WTC11 (cell line): ENCODE measurements around the gene COLEC12. TPM values are rescaled to one million over a fixed set of nuclear protein-coding genes. Genes with fewer than 3 reads are reported as not detected.

Experiments used
- ATAC-seq: fragments of 200-7000 bp; cut with Tn5 transposase; 2 replicates; pipeline ENCODE4 v1.10.0; 2021; ENCODE audit warnings: mild to moderate bottlenecking, moderate library complexity
- CTCF ChIA-PET: fragments of 300-600 bp; sonication (Branson Sonifier 250); formaldehyde crosslinking; loops from one replicate; lab custom pipeline; 2021; ENCODE audit warnings: antibody characterized with exemption; lab: Charles Lee
- POLR2A ChIA-PET: fragments of 350-600 bp; sonication (Branson Sonifier 250); formaldehyde crosslinking; loops from one replicate; lab custom pipeline; 2021; ENCODE audit warnings: antibody characterized with exemption; lab: Charles Lee
- DNase-seq: peaks from one replicate; pipeline ENCODE4 v3.0.0; 2021; ENCODE audit warnings: low spot score
- H3K27ac Mint-ChIP-seq: 2 replicates; pipeline ENCODE4 v1.8.0; 2021; ENCODE audit warnings: mixed read lengths
- H3K27me3 Mint-ChIP-seq: 2 replicates; pipeline ENCODE4 v1.8.0; 2021; ENCODE audit warnings: low read depth, mild to moderate bottlenecking, moderate library complexity, mixed read lengths
- H3K36me3 Mint-ChIP-seq: 2 replicates; pipeline ENCODE4 v1.8.0; 2021; ENCODE audit warnings: mixed read lengths
- H3K4me1 Mint-ChIP-seq: 2 replicates; pipeline ENCODE4 v1.8.0; 2022; ENCODE audit warnings: mixed read lengths
- H3K4me3 Mint-ChIP-seq: 2 replicates; pipeline ENCODE4 v1.8.0; 2021; ENCODE audit warnings: mild to moderate bottlenecking, moderate library complexity, mixed read lengths
- H3K9me3 Mint-ChIP-seq: 2 replicates; pipeline ENCODE4 v1.8.0; 2021; ENCODE audit warnings: mixed read lengths
- FOXJ3 ChIP-seq: sonication (generic); formaldehyde crosslinking; IDR thresholded peaks from 2 replicates; pipeline ENCODE4 v1.9.0; 2021; ENCODE audit warnings: missing genetic modification reagents, mild to moderate bottlenecking, borderline replicate concordance
- GRHL2 ChIP-seq: fragments of 250-450 bp; sonication (Bioruptor Pico); IDR thresholded peaks from 2 replicates; pipeline ENCODE4 v1.8.0; 2022; ENCODE audit warnings: mild to moderate bottlenecking, moderate library complexity; ENCODE audit not compliant: insufficient replicate concordance, severe bottlenecking
- NFATC4 ChIP-seq: fragments of 250-450 bp; sonication (Bioruptor Pico); IDR thresholded peaks from 2 replicates; pipeline ENCODE4 v1.9.0; 2021; ENCODE audit warnings: mild to moderate bottlenecking
- NR2C2 ChIP-seq: sonication (generic); formaldehyde crosslinking; IDR thresholded peaks from 2 replicates; pipeline ENCODE4 v1.8.0; 2022; ENCODE audit warnings: mild to moderate bottlenecking, missing genetic modification reagents
- OVOL2 ChIP-seq: fragments of 250-450 bp; sonication (Bioruptor Pico); IDR thresholded peaks from 2 replicates; pipeline ENCODE4 v1.9.0; 2021; ENCODE audit warnings: mild to moderate bottlenecking, borderline replicate concordance
- ZNF232 ChIP-seq: sonication (generic); formaldehyde crosslinking; IDR thresholded peaks from 2 replicates; pipeline ENCODE4 v1.8.0; 2022; ENCODE audit warnings: mild to moderate bottlenecking, missing genetic modification reagents
- ZNF416 ChIP-seq: fragments of 250-450 bp; sonication (Bioruptor Pico); IDR thresholded peaks from 2 replicates; pipeline ENCODE4 v1.9.0; 2021; ENCODE audit warnings: mild to moderate bottlenecking, inconsistent platforms
- total RNA-seq: library from RNA; stranded (reverse); gene quantifications from 3 replicates; pipeline ENCODE4 v1.2.3, GENCODE V29; 2021
- TF ChIP-seq, protein P1 (sequence below): sonication (generic); formaldehyde crosslinking; IDR thresholded peaks from 2 replicates; pipeline ENCODE4 v1.8.1; 2023; ENCODE audit warnings: mild to moderate bottlenecking, moderate library complexity, missing genetic modification reagents
- TF ChIP-seq, protein P2 (sequence below): fragments of 250-450 bp; sonication (Bioruptor Pico); IDR thresholded peaks from 2 replicates; pipeline ENCODE4 v2.1.2; 2022; ENCODE audit warnings: mild to moderate bottlenecking, moderate library complexity
- TF ChIP-seq, protein P3 (sequence below): sonication (generic); formaldehyde crosslinking; IDR thresholded peaks from 2 replicates; pipeline ENCODE4 v1.8.0; 2023; ENCODE audit warnings: missing genetic modification reagents
- TF ChIP-seq, protein P4 (sequence below): fragments of 250-450 bp; sonication (Bioruptor Pico); IDR thresholded peaks from 2 replicates; pipeline ENCODE4 v1.9.0; 2021; ENCODE audit warnings: mild to moderate bottlenecking, borderline replicate concordance
- TF ChIP-seq, protein P5 (sequence below): fragments of 250-450 bp; sonication (Bioruptor Pico); IDR thresholded peaks from 2 replicates; pipeline ENCODE4 v1.9.0; 2021; ENCODE audit warnings: mild to moderate bottlenecking
- TF ChIP-seq, protein P6 (sequence below): sonication (generic); formaldehyde crosslinking; IDR thresholded peaks from 2 replicates; pipeline ENCODE4 v1.8.0; 2022; ENCODE audit warnings: mild to moderate bottlenecking, missing genetic modification reagents
- TF ChIP-seq, protein P7 (sequence below): fragments of 200-600 bp; IDR thresholded peaks from 2 replicates; pipeline ENCODE4 v1.8.0; 2022; ENCODE audit warnings: antibody characterized with exemption
- TF ChIP-seq, protein P8 (sequence below): sonication (generic); formaldehyde crosslinking; conservative IDR thresholded peaks from 2 replicates; pipeline ENCODE4 v1.8.1; 2022; ENCODE audit warnings: mild to moderate bottlenecking, missing genetic modification reagents

Gene COLEC12
- total RNA-seq, 1 experiment from 2014 or later: 0.48 TPM

DNA sequence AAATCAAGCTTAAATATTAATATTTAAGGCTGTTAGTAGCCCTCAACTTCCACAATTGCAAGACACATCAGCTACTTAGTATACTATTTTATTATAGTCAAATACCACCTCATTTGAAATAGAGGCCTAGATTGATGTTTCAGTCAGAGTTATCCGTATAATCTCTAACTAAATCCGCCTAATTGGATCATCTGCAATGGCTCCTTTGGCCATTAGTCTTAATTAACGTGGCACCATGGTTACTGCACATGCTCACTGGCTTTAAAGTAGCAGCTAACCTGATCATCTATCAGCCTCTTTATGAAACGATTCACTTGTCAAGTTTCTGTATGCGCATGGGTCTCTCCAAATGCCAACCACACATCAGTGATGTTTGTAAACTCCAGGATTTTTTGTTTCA lies 112.3 kb downstream of the COLEC12 start (continued):
- TF ChIP-seq, protein P1, sequence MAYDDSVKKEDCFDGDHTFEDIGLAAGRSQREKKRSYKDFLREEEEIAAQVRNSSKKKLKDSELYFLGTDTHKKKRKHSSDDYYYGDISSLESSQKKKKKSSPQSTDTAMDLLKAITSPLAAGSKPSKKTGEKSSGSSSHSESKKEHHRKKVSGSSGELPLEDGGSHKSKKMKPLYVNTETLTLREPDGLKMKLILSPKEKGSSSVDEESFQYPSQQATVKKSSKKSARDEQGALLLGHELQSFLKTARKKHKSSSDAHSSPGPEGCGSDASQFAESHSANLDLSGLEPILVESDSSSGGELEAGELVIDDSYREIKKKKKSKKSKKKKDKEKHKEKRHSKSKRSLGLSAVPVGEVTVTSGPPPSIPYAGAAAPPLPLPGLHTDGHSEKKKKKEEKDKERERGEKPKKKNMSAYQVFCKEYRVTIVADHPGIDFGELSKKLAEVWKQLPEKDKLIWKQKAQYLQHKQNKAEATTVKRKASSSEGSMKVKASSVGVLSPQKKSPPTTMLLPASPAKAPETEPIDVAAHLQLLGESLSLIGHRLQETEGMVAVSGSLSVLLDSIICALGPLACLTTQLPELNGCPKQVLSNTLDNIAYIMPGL (CRISPR knock-in tag): no peak
- TF ChIP-seq, protein P2, sequence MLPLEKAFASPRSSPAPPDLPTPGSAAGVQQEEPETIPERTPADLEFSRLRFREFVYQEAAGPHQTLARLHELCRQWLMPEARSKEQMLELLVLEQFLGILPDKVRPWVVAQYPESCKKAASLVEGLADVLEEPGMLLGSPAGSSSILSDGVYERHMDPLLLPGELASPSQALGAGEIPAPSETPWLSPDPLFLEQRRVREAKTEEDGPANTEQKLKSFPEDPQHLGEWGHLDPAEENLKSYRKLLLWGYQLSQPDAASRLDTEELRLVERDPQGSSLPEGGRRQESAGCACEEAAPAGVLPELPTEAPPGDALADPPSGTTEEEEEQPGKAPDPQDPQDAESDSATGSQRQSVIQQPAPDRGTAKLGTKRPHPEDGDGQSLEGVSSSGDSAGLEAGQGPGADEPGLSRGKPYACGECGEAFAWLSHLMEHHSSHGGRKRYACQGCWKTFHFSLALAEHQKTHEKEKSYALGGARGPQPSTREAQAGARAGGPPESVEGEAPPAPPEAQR: no peak
- TF ChIP-seq, protein P3, sequence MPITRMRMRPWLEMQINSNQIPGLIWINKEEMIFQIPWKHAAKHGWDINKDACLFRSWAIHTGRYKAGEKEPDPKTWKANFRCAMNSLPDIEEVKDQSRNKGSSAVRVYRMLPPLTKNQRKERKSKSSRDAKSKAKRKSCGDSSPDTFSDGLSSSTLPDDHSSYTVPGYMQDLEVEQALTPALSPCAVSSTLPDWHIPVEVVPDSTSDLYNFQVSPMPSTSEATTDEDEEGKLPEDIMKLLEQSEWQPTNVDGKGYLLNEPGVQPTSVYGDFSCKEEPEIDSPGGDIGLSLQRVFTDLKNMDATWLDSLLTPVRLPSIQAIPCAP: no peak
- TF ChIP-seq NR2C2 (CRISPR knock-in tag): no peak

DNA sequence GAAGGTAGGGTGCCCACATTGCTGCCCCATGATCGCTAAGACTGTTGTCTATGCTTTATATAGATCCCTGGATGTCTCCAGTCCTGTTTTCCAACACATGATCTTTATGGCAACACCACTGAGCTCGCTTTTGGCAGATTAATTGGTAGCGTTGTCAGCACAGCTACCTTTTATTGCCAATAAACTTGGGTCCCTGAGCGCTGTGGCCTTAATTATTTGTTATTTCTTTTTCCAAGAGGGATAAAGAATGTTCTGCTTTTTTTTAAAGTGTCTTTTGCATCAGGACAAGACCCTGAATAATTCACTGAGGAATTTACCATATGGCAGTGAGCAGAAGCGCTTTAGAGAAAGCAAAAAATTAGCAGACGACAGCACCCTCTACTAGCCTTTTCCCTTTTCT lies 113.5 kb downstream of the COLEC12 start:
- DNase-seq (no peak), ATAC-seq (no peak)
- H3K36me3 Mint-ChIP-seq: no peaks in the 10 kb centered on the region
- peaks cover 8% of the 10 kb centered on the region for H3K9me3 Mint-ChIP-seq
- no peak overlapping the region for H3K27ac Mint-ChIP-seq
- POLR2A ChIA-PET: no interaction called here
- TF ChIP-seq, protein P1 (CRISPR knock-in tag): no peak
- TF ChIP-seq, protein P4, sequence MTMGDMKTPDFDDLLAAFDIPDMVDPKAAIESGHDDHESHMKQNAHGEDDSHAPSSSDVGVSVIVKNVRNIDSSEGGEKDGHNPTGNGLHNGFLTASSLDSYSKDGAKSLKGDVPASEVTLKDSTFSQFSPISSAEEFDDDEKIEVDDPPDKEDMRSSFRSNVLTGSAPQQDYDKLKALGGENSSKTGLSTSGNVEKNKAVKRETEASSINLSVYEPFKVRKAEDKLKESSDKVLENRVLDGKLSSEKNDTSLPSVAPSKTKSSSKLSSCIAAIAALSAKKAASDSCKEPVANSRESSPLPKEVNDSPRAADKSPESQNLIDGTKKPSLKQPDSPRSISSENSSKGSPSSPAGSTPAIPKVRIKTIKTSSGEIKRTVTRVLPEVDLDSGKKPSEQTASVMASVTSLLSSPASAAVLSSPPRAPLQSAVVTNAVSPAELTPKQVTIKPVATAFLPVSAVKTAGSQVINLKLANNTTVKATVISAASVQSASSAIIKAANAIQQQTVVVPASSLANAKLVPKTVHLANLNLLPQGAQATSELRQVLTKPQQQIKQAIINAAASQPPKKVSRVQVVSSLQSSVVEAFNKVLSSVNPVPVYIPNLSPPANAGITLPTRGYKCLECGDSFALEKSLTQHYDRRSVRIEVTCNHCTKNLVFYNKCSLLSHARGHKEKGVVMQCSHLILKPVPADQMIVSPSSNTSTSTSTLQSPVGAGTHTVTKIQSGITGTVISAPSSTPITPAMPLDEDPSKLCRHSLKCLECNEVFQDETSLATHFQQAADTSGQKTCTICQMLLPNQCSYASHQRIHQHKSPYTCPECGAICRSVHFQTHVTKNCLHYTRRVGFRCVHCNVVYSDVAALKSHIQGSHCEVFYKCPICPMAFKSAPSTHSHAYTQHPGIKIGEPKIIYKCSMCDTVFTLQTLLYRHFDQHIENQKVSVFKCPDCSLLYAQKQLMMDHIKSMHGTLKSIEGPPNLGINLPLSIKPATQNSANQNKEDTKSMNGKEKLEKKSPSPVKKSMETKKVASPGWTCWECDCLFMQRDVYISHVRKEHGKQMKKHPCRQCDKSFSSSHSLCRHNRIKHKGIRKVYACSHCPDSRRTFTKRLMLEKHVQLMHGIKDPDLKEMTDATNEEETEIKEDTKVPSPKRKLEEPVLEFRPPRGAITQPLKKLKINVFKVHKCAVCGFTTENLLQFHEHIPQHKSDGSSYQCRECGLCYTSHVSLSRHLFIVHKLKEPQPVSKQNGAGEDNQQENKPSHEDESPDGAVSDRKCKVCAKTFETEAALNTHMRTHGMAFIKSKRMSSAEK (CRISPR knock-in tag): no peak
- TF ChIP-seq, protein P5, sequence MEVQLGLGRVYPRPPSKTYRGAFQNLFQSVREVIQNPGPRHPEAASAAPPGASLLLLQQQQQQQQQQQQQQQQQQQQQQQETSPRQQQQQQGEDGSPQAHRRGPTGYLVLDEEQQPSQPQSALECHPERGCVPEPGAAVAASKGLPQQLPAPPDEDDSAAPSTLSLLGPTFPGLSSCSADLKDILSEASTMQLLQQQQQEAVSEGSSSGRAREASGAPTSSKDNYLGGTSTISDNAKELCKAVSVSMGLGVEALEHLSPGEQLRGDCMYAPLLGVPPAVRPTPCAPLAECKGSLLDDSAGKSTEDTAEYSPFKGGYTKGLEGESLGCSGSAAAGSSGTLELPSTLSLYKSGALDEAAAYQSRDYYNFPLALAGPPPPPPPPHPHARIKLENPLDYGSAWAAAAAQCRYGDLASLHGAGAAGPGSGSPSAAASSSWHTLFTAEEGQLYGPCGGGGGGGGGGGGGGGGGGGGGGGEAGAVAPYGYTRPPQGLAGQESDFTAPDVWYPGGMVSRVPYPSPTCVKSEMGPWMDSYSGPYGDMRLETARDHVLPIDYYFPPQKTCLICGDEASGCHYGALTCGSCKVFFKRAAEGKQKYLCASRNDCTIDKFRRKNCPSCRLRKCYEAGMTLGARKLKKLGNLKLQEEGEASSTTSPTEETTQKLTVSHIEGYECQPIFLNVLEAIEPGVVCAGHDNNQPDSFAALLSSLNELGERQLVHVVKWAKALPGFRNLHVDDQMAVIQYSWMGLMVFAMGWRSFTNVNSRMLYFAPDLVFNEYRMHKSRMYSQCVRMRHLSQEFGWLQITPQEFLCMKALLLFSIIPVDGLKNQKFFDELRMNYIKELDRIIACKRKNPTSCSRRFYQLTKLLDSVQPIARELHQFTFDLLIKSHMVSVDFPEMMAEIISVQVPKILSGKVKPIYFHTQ (CRISPR knock-in tag): no peak
- TF ChIP-seq OVOL2: no peak
- no peak for TF ChIP-seq ZNF416
- TF ChIP-seq, protein P6, sequence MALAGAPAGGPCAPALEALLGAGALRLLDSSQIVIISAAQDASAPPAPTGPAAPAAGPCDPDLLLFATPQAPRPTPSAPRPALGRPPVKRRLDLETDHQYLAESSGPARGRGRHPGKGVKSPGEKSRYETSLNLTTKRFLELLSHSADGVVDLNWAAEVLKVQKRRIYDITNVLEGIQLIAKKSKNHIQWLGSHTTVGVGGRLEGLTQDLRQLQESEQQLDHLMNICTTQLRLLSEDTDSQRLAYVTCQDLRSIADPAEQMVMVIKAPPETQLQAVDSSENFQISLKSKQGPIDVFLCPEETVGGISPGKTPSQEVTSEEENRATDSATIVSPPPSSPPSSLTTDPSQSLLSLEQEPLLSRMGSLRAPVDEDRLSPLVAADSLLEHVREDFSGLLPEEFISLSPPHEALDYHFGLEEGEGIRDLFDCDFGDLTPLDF: no peak
- TF ChIP-seq GRHL2 (CRISPR knock-in tag): no peak
- TF ChIP-seq NFATC4 (CRISPR knock-in tag): no peak
- TF ChIP-seq ZNF232 (CRISPR knock-in tag): no peak
- no peak for TF ChIP-seq NR2C2 (CRISPR knock-in tag)
- TF ChIP-seq, protein P7, sequence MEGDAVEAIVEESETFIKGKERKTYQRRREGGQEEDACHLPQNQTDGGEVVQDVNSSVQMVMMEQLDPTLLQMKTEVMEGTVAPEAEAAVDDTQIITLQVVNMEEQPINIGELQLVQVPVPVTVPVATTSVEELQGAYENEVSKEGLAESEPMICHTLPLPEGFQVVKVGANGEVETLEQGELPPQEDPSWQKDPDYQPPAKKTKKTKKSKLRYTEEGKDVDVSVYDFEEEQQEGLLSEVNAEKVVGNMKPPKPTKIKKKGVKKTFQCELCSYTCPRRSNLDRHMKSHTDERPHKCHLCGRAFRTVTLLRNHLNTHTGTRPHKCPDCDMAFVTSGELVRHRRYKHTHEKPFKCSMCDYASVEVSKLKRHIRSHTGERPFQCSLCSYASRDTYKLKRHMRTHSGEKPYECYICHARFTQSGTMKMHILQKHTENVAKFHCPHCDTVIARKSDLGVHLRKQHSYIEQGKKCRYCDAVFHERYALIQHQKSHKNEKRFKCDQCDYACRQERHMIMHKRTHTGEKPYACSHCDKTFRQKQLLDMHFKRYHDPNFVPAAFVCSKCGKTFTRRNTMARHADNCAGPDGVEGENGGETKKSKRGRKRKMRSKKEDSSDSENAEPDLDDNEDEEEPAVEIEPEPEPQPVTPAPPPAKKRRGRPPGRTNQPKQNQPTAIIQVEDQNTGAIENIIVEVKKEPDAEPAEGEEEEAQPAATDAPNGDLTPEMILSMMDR: no peak
- TF ChIP-seq, protein P8, sequence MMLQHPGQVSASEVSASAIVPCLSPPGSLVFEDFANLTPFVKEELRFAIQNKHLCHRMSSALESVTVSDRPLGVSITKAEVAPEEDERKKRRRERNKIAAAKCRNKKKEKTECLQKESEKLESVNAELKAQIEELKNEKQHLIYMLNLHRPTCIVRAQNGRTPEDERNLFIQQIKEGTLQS: no peak
- no peak for TF ChIP-seq FOXJ3 (CRISPR knock-in tag)
- H3K27me3 Mint-ChIP-seq: no peaks in the 10 kb centered on the region; the same call in 1 of the 2 replicates
- no peak overlapping the region for H3K4me3 Mint-ChIP-seq
- 0 out of 2 replicates have a peak, but pooled peaks cover 8% of the 10 kb centered on the region for H3K4me1 Mint-ChIP-seq
- CTCF ChIA-PET: no interaction called here
